Vagina (tissue), 2 donors: ENCODE measurements around the gene QRICH2.

ENCODE experiments used
- POLR2A ChIP-seq, 2 donors: fragments of 450-650 bp; IDR thresholded peaks; one replicate each; pipeline ENCODE4 v1.6.1; 2017; ENCODE audit warnings: antibody characterized with exemption in 2 of 2, mild to moderate bottlenecking in 2 of 2, moderate library complexity in 2 of 2
- POLR2AphosphoS5 ChIP-seq, 2 donors: sonication (generic); formaldehyde crosslinking; IDR thresholded peaks; one replicate each; pipeline ENCODE4 v1.9.0; 2017; ENCODE audit warnings: antibody characterized with exemption in 2 of 2, mild to moderate bottlenecking in 2 of 2, low read depth in 1 of 2; ENCODE audit not compliant: insufficient read depth in 1 of 2
- TF ChIP-seq, protein P1 (sequence below), 3 experiments: fragments of 450-650 bp in 2 of 3; fragments of 200-600 bp in 1 of 3; sonication (generic) in 1 of 3; IDR thresholded peaks; one replicate each; pipeline ENCODE4 v1.5.1; 2017 to 2019; ENCODE audit warnings: antibody characterized with exemption in 3 of 3, mild to moderate bottlenecking in 2 of 3, moderate library complexity in 2 of 3

DNA sequence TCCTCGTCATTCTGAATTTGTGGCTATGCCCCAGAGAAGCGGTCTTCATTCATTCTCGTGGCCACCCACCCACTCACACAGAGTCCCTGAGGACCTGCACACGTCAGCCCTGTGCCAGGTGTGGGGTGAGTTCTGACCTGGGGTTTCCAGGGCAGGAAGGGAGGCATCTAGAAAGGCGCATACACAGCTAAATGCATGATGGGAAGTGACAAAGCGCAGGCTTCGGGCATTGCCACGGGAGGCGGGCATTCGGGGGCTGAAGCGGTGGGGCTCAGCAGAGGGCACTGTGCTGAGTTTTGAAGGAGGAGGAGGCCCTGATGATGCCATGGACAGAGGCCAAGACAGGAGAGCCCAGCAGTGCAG, 32.0 kb downstream of the QRICH2 start:
- TF ChIP-seq, protein P1, sequence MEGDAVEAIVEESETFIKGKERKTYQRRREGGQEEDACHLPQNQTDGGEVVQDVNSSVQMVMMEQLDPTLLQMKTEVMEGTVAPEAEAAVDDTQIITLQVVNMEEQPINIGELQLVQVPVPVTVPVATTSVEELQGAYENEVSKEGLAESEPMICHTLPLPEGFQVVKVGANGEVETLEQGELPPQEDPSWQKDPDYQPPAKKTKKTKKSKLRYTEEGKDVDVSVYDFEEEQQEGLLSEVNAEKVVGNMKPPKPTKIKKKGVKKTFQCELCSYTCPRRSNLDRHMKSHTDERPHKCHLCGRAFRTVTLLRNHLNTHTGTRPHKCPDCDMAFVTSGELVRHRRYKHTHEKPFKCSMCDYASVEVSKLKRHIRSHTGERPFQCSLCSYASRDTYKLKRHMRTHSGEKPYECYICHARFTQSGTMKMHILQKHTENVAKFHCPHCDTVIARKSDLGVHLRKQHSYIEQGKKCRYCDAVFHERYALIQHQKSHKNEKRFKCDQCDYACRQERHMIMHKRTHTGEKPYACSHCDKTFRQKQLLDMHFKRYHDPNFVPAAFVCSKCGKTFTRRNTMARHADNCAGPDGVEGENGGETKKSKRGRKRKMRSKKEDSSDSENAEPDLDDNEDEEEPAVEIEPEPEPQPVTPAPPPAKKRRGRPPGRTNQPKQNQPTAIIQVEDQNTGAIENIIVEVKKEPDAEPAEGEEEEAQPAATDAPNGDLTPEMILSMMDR (IDR thresholded peaks at IDR 0.05) = no peak
- TF ChIP-seq POLR2A (IDR thresholded peaks at IDR 0.05) (no peak), POLR2AphosphoS5 (IDR thresholded peaks at IDR 0.05; ENCODE audit: insufficient read depth in 1 of 2, low read depth in 1 of 2) (no peak)
